Myocyte (in vitro differentiated cells): ENCODE data around the gene N4BP2. TPM values are rescaled to one million over a fixed set of nuclear protein-coding genes. Genes with fewer than 3 reads are reported as not detected.
A peak's percentile ranks its signal among the peaks of the same experiment; 100 is the strongest.
"Not testable (repeated sequence)": the region's sequence is repeated elsewhere in the genome, so short reads cannot be mapped to it uniquely, and the experiment has no call there.

Source experiments
- DNase-seq: peaks from one replicate; pipeline ENCODE4 v3.0.0-alpha.2; 2012; ENCODE audit warnings: low read depth
- polyA plus RNA-seq: library from polyadenylated mRNA; unstranded; fragments of >200 nt; gene quantifications from one replicate; pipeline ENCODE4 v1.2.1, GENCODE V29; 2012; ENCODE audit warnings: missing spikeins
- total RNA-seq: library from RNA; depleted of rRNA; stranded (reverse); fragments of >200 nt; gene quantifications from 2 replicates; pipeline ENCODE4 v1.2.3, GENCODE V29; 2014

The N4BP2 gene
- 7.5 and 12.4 TPM in 2 replicates for total RNA-seq
- 0.81 TPM for polyA plus RNA-seq

DNA sequence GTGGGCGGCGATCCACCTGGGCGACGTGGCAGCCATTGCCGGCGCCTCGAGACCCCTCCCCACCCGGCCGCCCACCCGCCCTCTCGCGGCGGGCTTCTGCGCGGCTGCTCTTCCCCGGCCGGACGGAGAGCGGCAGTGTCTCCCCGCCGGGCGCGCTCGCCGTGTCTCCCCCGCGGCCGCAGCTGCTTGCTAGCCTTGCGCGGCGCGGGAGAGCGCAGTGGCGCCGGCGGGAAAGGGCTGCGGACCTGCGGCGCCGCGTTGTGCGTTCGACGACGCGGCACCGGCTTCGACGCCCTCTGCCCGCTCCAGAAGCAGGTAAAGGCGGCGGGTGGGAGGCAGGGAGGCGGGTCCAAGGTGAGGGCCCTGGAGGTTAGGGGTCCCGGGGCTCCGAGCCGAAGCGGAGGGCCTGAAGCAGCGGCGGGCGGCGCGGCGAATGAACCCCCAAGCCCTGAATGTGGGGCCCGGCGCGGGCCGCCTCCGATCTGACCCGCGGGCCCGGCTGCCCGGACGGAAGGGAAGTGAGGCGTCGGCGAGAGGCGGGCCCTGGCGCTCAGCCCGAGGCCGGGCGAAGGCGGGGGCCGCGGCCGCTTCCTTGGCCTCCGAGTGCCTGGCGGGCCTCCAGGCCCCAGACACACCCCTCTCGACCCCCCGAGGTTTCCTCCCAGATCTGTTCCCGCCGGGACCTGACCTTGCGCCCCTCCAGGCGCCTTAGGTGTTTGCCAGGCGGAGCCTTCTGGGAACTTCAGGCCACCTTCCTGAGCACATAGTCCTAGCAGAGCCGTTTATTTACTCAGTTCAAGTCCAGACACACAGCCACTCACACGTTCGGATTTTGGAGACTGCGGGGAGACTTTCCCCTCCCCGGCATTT, at the start of gene N4BP2:
TSS of gene N4BP2 (plus strand) at position 135 of the 870 bp plus-strand sequence. CDS start 40,491 bp downstream, outside the sequence.
- DNase-seq = peak; percentile 83

- no peak for DNase-seq
These were observed 40.6 kb upstream of the N4BP2 start for GRCh38 chr4:40016007-40016406.

DNA sequence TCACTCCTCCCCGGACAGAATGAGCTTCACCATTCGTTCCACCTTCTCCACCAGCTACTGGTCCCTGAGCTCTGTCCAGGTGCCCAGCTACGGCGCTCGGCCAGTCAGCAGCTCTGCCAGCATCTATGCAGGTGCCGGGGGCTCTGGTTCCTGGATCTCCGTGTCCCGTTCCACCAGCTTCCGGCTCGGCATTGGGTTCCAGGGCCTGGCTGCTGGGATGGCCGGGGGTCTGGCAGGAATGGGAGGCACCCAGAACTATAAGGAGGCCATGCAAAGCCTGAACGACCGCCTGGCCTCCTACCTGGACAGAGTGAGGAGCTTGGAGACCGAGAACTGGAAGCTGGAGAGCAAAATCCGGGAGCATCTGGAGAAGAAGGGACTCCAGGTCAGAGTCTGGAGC, 36.4 kb upstream of the N4BP2 start:
- DNase-seq = no peak

DNA sequence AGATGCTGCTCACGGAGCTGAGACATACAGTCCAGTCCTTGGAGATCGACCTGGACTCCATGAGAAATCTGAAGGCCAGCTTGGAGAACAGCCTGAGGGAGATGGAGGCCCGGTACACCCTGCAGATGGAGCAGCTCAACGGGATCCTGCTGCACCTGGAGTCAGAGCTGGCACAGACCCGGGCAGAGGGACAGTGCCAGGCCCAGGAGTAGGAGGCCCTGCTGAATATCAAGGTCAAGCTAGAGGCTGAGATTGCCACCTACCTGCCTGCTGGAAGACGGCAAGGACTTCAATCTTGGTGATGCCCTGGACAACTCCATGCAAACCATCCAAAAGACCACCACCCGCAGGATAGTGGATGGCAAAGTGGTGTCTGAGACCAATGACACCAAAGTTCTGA, 35.5 kb upstream of the N4BP2 start:
- DNase-seq = not testable (repeated sequence)

GRCh38 chr4:40024049-40024448, 32.6 kb upstream of the N4BP2 start:
- DNase-seq = not testable (repeated sequence)

- no peak for DNase-seq
These were observed 23.9 kb upstream of the N4BP2 start for GRCh38 chr4:40032785-40033184.

GRCh38 chr4:40033613-40034012, 23.0 kb upstream of the N4BP2 start:
- no peak for DNase-seq

GRCh38 chr4:40038977-40039376, 17.7 kb upstream of the N4BP2 start:
- peak; percentile 33 for DNase-seq

GRCh38 chr4:40040908-40041307, 15.7 kb upstream of the N4BP2 start:
- no peak for DNase-seq

- no peak for DNase-seq
These were observed 12.9 kb upstream of the N4BP2 start for GRCh38 chr4:40043786-40044185.

DNA sequence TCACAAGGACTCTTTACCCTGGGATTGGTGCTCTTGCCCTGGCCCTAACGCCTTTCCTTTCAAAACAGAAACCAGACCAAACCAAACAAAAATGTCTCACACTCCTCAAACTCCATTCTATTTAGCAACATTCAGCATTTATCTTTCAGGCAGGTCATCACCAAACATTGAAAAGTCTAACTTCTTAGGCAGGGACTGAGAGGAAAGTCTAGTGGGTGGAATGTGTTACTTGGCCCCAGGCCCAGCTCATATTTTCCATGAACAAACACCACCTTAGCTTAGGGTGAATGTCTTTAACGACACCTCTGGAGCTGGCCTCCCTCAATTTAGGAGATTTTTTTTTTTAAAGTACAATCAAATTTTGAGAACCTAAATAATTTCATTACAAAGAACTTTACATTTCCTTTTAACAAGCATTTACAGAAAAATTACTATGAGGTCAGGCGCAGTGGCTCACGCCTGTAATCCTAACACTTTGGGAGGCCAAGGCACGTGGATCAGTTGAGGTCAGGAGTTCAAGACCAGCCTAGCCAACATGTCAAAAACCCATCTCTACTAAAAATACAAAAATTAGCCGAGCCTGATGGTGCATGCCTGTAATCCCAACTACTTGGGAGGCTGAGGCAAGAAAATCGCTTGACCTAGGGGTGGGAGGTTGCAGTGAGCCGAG, 10.2 kb upstream of the N4BP2 start:
- peak; percentile 13 for DNase-seq

DNA sequence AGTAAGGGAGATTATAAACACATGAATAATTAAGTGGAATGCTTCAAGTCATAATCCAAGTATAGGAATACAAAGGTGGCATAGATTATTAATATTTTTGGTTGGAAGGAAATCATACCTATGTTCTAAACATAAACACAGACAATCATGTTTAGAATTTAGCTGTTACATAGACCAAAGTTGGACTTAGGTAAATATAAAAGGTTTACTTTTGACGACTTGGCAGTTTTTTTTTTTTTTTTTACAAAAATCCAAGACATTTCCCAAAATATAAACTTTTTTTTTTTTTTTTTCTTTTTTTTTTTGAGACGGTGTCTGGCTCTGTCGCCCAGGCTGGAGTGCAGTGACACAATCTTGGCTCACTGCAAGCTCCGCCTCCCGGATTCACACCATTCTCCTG, 3.5 kb upstream of the N4BP2 start:
- DNase-seq = no peak

GRCh38 chr4:40055511-40055862, 1.2 kb upstream of the N4BP2 start:
- no peak for DNase-seq

DNA sequence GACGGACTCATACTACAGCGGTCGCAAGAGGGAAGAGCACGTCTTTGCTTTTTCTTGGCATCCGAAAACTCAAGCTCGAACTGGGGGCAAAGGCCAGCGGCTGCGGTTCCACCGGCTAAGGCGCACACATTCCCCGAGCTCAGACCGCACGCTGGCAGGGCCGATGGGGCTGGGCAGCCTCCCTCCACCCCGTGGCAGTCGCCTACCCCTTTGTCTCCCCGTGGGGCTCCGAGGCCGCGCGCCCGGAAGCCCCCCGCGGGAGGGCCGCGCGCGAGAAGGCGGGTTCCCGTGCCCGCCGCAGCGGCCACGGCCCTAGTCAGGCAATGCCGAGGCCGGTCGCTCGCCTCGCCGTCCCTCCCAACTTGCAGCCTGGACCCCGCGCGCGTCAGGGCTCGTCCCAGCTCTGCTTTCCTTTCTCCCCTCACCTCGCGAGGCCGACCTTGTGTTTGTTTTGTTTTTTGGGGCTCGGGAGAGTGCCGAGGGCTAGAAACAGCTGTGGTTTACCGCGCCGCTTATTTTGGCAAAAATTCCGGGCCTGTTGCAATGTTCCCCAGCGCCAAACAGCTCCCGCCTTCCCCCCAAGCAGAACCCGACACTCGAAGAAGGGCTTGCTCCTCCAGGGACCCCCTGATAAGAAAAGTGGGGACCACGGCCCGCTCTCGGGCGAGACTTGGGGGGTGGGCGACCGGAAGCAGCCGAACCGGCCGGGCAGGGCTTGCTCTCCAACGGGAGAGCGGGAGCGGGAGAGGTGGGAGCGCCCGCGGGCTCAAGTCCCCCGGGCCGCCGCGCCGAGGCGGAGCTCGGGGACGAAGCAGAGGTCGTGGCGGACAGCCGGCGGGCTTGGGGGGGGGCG, 561 bp upstream of the N4BP2 start:
- DNase-seq = peak; percentile 87

DNA sequence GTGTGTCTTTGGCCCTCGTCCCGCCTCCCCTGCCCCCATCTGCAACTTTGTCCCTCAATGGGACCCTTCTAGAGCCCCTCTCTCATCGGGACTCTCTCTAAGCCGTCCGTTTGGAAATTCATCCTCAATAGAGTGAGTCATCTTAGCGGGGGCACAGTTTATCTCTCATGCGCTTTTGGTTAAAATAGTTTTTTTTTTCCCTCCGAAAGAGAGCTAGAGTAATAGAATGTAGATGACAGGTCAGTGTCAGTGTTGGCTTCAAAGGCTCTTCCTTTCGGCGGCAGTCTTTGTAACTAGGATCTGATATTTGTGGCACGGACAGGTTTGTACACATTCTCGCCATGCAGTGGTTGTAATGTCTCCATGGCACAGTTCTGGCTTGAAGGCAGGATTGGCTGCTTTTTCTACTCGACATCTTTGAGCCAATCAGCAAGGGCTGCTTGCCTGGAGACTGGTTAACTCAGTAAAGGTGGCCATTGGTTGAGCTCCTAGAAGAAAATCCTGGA, 989 bp downstream of the N4BP2 start:
- peak; percentile 97 for DNase-seq

GRCh38 chr4:40058121-40058520, 1.5 kb downstream of the N4BP2 start:
- DNase-seq = no peak

DNA sequence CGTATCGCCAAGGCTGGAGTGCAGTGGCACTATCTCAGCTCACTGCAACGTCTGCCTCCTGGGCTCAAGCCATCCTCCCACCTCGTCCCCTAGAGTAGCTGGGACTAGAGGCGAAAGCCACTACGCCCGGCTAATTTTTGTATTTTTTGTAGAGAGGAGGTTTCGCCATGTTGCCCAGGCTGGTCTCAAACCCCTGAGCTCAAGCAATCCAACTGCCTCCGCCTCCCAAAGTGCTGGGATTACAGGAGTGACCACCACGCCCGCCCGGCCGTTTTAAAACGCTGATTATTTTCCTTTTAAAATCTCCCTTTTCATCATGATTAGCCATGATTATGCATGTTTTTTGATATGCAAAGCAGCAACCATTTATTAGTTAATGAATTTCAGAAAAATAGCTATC, 2.2 kb downstream of the N4BP2 start:
- DNase-seq = no peak

DNA sequence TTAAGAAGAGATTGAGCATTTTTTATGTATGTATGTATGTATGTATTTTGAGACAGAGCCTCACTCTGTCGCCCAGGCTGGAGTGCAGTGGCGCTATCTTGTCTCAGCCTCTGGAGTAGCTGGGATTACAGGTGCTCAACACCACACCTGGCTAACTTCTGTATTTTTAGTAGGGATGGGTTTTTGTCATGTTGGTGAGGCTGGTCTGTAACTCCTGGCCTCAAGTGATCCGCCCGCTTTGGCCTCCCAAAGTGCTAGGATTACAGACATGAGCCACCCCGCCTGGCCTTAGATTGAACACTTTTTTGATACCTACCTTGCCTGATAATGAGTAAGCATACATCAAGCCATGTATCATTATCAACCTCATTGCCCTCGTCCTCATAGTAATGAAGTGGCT, 2.7 kb downstream of the N4BP2 start:
- DNase-seq = no peak

GRCh38 chr4:40065010-40065409, 8.4 kb downstream of the N4BP2 start:
- DNase-seq = no peak

DNA sequence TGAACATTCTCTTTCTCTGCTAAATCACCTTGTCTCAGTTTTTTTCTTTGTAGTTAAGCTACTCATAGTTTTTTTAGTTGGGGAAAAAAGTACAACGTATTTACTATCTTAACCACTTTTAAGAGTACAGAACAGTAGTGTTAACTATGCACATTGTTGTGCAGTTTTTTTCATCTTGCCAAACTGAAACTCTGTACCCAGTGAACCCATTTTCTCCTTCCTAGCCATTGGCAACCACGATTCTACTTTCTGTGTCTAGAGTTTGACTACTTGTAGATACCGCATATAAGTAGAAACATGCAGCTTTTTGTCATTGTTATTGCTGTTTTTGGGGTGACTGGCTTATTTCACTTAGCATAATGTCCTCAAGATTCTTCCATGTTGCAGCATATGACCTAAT, 10.0 kb downstream of the N4BP2 start:
- DNase-seq = no peak

- no peak for DNase-seq
These were observed 13.7 kb downstream of the N4BP2 start for GRCh38 chr4:40070387-40070786.

DNA sequence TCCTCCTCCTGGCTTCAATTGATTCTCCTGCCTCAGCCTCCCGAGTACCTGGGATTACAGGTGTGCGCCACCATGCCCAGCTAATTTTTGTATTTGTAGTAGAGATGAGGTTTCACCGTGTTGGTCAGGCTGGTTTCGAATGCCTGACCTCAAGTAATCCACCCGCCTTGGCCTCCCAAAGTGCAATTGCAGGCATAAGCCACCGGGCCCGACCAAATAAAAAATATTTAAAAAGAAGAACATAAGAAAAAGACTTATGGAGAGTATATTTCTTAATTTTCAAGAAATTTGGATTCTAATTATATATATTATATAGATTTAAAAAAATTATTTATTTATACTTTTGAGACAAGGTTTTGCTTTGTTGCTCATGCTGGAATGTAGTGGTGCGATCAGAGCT, 29.8 kb downstream of the N4BP2 start:
- DNase-seq = no peak
